ENCODE data around the gene KCTD5.

The KCTD5 gene

GRCh38 chr16:2698103-2698870 lies 16.0 kb downstream of the KCTD5 start:
- no peak for DNase-seq

DNA sequence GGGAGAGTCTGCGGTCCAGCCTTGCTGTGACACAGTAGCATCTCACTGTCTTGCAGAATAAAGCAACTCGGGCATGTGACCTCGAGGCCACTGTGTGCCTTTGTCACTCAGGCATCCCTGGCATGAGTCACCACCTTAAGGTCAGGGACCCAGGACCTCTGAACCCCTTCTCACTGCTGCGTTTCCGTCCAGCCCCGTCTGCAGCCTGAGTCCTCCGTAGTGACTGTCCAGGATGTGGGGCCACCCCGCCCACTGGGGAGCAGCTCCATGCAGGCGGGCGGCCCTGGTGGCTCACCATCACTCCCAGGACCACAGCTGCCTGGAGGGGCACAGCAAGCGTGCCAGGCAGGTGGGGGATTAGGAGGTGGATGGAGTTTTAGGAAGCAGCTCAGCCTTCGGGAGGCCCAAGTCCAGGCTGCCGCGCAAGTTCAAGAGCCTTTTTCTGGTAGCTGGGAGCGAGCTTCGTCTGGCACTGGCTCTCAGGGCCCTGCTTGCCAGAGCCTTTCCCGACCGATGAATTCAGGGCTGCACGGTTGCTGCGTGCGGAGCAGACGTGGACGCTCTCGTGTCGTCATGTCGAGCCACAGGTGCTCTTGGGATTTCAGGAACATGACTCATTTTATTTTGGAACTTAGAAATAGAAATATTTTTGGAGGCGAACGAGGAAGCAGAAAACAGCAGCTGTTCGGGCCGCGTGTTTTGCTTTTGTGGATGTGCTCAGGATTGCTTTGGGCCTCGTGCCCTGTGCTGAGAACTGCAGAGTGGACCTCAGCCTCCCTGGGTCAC lies 16.8 kb downstream of the KCTD5 start:
- DNase-seq = no peak

DNA sequence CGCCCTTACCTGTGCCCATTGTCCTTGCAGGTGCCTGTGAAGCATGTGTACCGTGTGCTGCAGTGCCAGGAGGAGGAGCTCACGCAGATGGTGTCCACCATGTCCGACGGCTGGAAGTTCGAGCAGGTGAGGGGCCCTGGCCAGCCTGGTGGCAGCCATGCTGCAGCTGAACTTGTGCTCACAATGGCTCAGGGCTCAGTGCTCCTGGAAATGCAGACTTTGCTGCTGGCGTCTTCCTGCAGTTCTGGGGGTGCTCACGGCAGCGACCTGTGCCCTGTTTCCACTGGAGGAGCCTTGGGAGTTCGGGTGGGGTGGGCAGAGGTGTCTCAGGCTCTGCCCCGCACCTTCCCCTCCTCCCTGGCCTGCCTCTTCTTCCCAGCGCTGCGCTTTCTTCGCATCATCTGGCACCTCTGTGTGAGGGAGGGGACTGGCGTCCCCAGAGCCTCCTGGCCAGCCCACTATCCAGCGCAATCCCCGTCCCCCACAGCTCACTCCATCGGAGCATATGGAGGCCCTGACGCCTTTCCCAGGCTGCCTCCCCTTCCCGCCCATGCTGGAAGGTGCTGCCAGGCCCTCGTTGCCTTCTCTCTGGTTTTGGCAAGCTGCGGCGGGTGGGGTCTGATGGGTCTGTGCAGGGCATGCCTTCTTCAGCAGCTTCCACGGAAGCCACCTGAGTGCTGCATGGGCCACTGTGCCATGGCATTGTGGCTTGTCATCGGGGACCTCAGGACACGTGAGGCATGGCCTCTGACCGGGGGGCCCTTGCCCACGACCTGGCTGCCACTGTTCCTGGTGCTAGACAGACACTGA lies 17.7 kb downstream of the KCTD5 start:
- DNase-seq = no peak

- no peak for DNase-seq
Observed at GRCh38 chr16:2700786-2701185, 18.5 kb downstream of the KCTD5 start.

GRCh38 chr16:2701272-2701671 lies 18.9 kb downstream of the KCTD5 start:
- DNase-seq = no peak

DNA sequence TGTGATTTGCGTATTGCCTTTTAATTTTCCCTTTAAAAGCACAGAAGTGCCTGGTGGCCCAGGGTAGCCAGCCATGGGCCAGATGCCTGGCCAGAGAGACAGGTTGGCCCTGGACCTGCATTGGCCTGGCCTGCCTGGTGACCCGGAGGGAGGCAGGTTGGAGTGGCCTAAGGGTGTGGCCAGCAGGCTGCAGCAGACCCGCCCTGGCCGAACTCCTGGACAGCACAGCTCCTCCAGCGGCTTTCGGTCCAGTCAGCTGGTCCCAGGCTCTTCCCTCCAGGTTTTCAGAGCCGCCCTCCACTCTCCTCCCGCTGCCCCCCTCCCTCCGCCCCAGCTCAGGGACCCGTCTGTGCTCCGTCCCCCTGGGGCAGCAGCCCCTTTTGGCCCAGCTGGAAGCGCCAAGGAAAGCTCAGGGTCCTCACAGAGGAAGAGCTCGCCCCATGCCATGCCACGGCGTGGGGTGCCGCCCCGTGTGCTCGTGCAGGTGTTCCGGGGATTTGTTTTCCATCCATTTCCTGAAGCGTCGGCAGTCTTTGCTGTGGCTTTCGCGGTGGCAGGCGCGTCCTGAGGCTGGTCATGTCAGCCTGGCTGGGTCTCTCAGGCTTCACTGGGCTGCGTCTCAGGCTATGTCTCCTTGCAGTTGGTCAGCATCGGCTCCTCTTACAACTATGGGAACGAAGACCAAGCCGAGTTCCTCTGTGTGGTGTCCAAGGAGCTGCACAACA lies 19.6 kb downstream of the KCTD5 start:
- no peak for DNase-seq

DNA sequence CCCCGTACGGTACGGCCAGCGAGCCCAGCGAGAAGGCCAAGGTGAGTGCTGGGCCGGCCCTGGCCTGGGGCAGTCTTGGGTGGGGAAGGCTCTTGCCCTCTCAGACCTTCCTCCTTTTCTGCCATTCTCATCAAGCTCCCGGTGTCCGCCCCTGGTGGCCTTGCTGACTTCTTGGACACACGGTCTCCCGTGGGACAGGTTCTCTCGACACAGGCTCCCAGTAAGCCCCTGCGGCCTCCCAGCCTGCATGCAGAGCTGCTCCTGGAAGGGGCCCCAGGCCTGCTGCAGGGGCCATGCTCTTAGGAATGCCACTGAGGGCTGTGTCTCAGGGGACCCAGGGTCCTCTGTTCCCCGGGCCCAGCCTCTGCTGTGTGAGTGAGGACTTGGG lies 20.1 kb downstream of the KCTD5 start:
- no peak for DNase-seq

GRCh38 chr16:2702871-2703745 lies 20.8 kb downstream of the KCTD5 start:
- DNase-seq = no peak

- no peak for DNase-seq
Observed at GRCh38 chr16:2704166-2704982, 22.1 kb downstream of the KCTD5 start.

DNA sequence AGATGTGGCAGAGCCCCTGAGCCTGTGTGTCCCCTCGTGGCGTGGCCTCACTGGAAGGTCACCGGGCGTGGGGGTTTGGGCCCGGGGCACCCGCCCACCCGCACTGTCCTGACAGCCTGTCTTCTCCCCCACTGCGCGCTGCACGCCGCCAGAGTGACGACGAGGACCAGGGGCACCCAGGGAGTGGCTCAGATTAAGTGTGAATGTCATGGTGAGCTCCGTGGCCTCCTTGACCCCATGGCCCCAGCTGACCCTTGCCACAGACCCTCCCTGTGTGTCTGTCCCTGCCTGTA lies 22.6 kb downstream of the KCTD5 start:
- DNase-seq = no peak

- DNase-seq = no peak
Observed at GRCh38 chr16:2705351-2705750, 23.0 kb downstream of the KCTD5 start.

GRCh38 chr16:2706085-2706484 lies 23.8 kb downstream of the KCTD5 start:
- DNase-seq = no peak

- no peak for DNase-seq
Observed at GRCh38 chr16:2706611-2707311, 24.4 kb downstream of the KCTD5 start.

- DNase-seq = no peak
Observed at GRCh38 chr16:2707368-2708289, 25.3 kb downstream of the KCTD5 start.

- no peak for DNase-seq
Observed at GRCh38 chr16:2708290-2708639, 25.9 kb downstream of the KCTD5 start.

GRCh38 chr16:2708955-2709587 lies 26.7 kb downstream of the KCTD5 start:
- no peak for DNase-seq

DNA sequence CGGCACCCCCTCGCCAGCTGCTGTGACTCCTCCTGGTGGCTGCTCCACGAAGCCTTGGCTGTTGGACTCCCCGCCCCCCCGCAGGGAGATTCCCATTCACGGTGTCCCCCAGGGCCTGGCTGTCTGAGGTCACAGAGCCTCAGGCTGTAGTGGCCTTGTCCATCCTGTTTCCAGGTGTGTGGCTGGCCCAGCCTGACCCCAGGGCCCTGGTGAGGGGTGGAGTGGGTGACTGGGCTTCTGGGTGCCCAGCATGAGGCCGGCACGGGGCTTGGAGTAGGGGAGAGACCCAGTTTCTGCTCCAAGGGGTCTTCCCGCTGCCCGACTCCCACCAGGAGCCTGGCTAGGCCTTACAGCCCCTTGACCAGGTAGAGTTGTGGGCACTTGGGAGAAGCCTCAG lies 27.3 kb downstream of the KCTD5 start:
- DNase-seq = no peak

- DNase-seq = no peak
Observed at GRCh38 chr16:2710021-2710710, 27.8 kb downstream of the KCTD5 start.
